GM21423 (cell line): ENCODE measurements around the gene MALSU1.

ENCODE experiments used
- ATAC-seq: cut with Tn5 transposase; IDR thresholded peaks from one replicate; pipeline ENCODE4 v1.9.1; 2021; ENCODE audit warnings: mild to moderate bottlenecking, moderate library complexity; ENCODE audit not compliant: unreplicated experiment

Gene MALSU1

DNA sequence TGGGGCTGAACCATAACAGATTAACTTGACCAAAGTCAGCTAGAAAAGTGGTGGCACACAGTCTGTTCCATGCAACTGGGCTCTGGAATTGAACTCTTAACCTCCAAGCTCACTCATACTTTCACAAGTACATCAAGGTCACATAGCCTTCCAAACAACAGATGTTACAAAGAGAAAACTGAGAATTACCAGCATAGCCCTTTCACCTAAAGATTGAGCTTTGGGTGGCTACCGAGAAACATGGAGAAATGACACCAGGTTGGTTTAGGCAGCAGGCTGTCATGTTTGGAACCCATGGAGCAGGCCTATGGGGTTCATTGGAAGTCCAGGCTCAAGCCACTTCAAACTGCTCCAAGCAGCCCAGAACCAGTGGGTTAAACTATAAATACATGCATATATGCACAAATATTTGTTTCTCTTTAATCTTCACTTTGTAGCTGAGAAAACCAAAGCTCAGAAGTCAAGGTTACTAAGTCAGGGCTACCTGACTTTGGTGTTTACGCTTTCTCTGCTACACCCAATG is 59.1 kb downstream of the MALSU1 start:
- ATAC-seq, result no peak
